Measurements from ENCODE around the gene CLDN11.

CLDN11 gene

DNA sequence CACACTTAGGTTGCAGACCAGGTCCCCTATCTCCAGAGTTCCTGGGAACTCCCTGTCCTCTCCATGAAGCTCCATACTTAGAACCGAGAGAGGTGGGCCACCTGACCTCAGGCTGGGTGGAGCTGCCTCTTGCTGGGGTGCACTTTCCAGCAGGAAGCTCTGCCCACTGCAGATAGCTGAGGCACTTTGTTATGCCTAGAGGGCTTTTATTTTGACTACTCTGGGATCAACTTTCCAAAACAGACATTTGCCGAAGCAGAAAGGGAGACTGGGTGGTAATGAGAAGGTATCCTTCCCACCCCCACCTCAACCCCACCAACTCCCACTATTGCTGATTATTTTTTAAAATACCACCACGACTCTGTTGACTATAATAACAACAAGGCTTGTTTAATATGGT, 54.7 kb downstream of the CLDN11 start:
- DNase-seq = no peak

- DNase-seq = no peak
These were observed 56.5 kb downstream of the CLDN11 start for GRCh38 chr3:170475092-170475685.

DNA sequence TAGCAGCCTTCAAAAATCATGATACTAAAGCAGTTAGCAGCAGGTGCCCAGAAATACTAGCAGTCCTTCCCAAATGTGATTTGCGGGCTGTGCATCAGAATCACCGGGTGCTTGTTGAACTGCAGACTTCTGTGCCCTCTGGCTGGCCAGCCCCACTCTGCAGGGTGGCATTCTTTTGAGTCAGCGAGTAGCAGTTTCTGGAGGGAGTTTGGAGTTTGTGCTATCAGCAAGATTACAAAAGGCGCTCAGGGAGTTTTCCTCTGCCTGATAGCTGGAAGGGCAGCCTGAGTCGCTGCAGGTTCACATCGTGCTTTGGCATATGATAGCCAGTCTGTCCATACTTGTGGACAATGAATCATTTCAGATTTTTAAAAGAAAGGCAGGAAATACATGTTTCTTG, 57.6 kb downstream of the CLDN11 start:
- no peak for DNase-seq

- DNase-seq = no peak
These were observed 58.7 kb downstream of the CLDN11 start for GRCh38 chr3:170477395-170477794.

- DNase-seq = no peak
These were observed 61.4 kb downstream of the CLDN11 start for GRCh38 chr3:170480111-170480510.

DNA sequence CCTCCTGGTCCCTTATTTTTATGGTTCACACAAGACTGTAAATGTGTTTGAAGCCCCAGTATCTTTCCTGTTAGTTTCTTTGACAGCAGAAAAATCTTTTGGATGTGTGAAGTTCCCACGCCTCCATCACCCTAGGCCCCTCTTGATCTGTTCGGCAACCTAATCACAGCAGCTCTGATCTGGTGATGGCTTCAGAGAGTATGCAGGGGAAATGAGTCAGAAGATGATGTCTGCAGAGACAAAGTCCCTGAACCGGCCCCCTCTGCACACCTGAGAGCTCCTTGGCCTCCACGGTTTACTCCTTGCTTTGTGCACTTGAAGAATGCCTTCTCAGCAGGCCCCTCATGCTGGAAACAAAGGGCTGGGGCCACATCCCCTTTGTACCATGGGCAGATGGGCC, 63.5 kb downstream of the CLDN11 start:
- no peak for DNase-seq

- DNase-seq = no peak
These were observed 65.0 kb downstream of the CLDN11 start for GRCh38 chr3:170483485-170484262.

Measured in stimulated activated CD4-positive, alpha-beta T cell treated with anti-CD3 and anti-CD28 coated beads, Interleukin-15, amount 100 ng/mL, for 24 hours (primary cell).